Measurements from ENCODE around the gene TLCD1. TPM values are rescaled to one million over a fixed set of nuclear protein-coding genes. Genes with fewer than 3 reads are reported as not detected.

The TLCD1 gene
- polyA plus RNA-seq, 1 experiment: 11.8 TPM

DNA sequence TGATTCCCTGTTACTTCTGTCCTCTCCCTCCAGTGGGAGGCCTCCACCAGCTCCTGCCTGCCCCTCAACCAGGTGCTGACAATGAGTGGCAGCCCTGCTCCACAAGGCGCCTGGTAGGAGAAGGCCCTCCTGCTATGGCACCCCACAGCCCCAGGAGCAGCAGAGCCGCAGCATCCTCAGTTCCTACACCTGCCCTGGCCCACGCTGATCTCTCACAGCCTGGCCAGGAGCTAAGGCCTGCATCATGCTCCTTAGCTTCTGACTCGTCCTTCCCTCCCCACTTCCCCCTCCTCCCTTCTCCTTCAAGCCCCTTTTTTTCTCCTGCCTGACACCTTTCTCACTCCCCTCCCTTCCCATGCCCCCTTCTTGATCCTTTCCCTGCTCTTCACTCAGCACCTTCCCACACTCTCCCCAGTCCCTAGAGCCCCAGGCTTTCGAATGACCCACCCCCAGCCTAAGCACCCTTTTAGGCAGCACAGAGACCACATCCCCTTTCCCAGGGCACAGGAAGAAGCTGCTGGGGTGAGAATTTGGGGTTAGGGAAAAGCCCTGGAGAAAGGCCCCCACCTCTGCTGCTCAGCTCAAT lies 20.9 kb downstream of the TLCD1 start:
- Histone ChIP-seq H3K9me3 (ENCODE audit: control insufficient read depth, insufficient read depth, low read length) (no peaks in the 10 kb centered on the region; the same call in 1 of the 2 replicates), H3K27ac (ENCODE audit: low read depth, low read length) (peak overlapping the region; percentile 21), H3K4me3 (ENCODE audit: low read depth, low read length) (no peak overlapping the region), H3K27me3 (ENCODE audit: control insufficient read depth, insufficient read depth, low read length) (no peaks in the 10 kb centered on the region)
- no peak for TF ChIP-seq CTCF (IDR thresholded peaks at IDR 0.05; ENCODE audit: low read depth, low read length)
- ChIA-PET CTCF (no interaction called here), POLR2A (interaction anchor here (1.0 kb wide), 1 partner anchor 10 kb away, joined by 3 read pairs; no protein-coding TSS in a partner anchor)
- no peak for DNase-seq (ENCODE audit: low read depth, low spot score)

- CTCF ChIA-PET: no interaction called here
- no peak overlapping the region for H3K4me3 ChIP-seq (ENCODE audit: low read depth, low read length)
- no peak for DNase-seq (ENCODE audit: low read depth, low spot score)
- TF ChIP-seq CTCF (IDR thresholded peaks at IDR 0.05; ENCODE audit: low read depth, low read length): no peak
- no peaks in the 10 kb centered on the region; the same call in 1 of the 2 replicates for H3K9me3 ChIP-seq (ENCODE audit: control insufficient read depth, insufficient read depth, low read length)
- peak overlapping the region; percentile 11 for H3K27ac ChIP-seq (ENCODE audit: low read depth, low read length)
- no peaks in the 10 kb centered on the region for H3K27me3 ChIP-seq (ENCODE audit: control insufficient read depth, insufficient read depth, low read length)
- POLR2A ChIA-PET: interaction anchor here (0.6 to 1.0 kb wide), 2 partner anchors 9 to 98 kb away, joined by 3 read pairs; no protein-coding TSS in a partner anchor
These were observed 21.7 kb downstream of the TLCD1 start for GRCh38 chr17:28704219-28704858.

GRCh38 chr17:28703552-28704218 lies 22.3 kb downstream of the TLCD1 start:
- Histone ChIP-seq H3K4me3 (ENCODE audit: low read depth, low read length) (no peak overlapping the region), H3K27ac (ENCODE audit: low read depth, low read length) (no peak overlapping the region), H3K27me3 (ENCODE audit: control insufficient read depth, insufficient read depth, low read length) (no peaks in the 10 kb centered on the region), H3K9me3 (ENCODE audit: control insufficient read depth, insufficient read depth, low read length) (no peaks in the 10 kb centered on the region; the same call in 1 of the 2 replicates)
- no peak for TF ChIP-seq CTCF (IDR thresholded peaks at IDR 0.05; ENCODE audit: low read depth, low read length)
- CTCF ChIA-PET: no interaction called here
- DNase-seq (ENCODE audit: low read depth, low spot score): no peak
- POLR2A ChIA-PET: interaction anchor here (0.6 kb wide), 1 partner anchor 97 kb away, joined by 3 read pairs; no protein-coding TSS in a partner anchor

- TF ChIP-seq CTCF (IDR thresholded peaks at IDR 0.05; ENCODE audit: low read depth, low read length): no peak
- Histone ChIP-seq H3K27me3 (ENCODE audit: control insufficient read depth, insufficient read depth, low read length) (no peaks in the 10 kb centered on the region), H3K4me3 (ENCODE audit: low read depth, low read length) (no peak overlapping the region), H3K27ac (ENCODE audit: low read depth, low read length) (no peak overlapping the region), H3K9me3 (ENCODE audit: control insufficient read depth, insufficient read depth, low read length) (no peaks in the 10 kb centered on the region; the same call in 1 of the 2 replicates)
- CTCF ChIA-PET: no interaction called here
- no peak for DNase-seq (ENCODE audit: low read depth, low spot score)
- POLR2A ChIA-PET: interaction anchor here (1.3 kb wide), 1 partner anchor 9 kb away, joined by 5 read pairs; the partner anchor contains the start of gene PROCA1
These were observed 23.3 kb downstream of the TLCD1 start for GRCh38 chr17:28702752-28703150.
